Astrocyte (in vitro differentiated cells and primary cell): ENCODE data around the gene GPATCH4.

ENCODE experiments used
- EZH2 ChIP-seq: IDR thresholded peaks from 2 replicates; pipeline ENCODE4 v1.6.1; 2012; ENCODE audit warnings: mild to moderate bottlenecking, low read length, inconsistent platforms; ENCODE audit not compliant: insufficient read depth
- TF ChIP-seq, protein P1 (sequence below): IDR thresholded peaks from 2 replicates; pipeline ENCODE4 v1.5.1; 2011; ENCODE audit warnings: low read depth, mild to moderate bottlenecking, inconsistent platforms, low read length, moderate library complexity; ENCODE audit not compliant: insufficient read depth

DNA sequence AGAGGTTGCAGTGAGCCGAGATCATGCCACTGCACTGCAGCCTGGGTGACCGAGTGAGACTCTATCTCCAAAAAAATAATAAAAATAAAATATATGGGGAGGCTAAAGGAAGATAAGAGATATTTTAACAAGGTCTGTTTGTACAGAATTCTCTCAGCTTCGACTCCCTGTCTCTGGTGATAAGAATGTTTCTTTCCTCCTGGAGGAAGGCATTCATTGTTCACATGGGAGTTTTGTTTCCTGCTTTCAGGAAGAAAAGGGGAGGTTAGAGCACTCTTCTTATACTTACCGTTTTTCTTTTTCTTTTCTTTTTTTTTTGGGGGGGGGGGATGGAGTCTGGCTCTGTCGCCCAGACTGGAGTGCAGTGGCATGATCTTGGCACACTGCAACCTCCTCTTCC is 11.7 kb downstream of the GPATCH4 start:
- TF ChIP-seq, protein P1, sequence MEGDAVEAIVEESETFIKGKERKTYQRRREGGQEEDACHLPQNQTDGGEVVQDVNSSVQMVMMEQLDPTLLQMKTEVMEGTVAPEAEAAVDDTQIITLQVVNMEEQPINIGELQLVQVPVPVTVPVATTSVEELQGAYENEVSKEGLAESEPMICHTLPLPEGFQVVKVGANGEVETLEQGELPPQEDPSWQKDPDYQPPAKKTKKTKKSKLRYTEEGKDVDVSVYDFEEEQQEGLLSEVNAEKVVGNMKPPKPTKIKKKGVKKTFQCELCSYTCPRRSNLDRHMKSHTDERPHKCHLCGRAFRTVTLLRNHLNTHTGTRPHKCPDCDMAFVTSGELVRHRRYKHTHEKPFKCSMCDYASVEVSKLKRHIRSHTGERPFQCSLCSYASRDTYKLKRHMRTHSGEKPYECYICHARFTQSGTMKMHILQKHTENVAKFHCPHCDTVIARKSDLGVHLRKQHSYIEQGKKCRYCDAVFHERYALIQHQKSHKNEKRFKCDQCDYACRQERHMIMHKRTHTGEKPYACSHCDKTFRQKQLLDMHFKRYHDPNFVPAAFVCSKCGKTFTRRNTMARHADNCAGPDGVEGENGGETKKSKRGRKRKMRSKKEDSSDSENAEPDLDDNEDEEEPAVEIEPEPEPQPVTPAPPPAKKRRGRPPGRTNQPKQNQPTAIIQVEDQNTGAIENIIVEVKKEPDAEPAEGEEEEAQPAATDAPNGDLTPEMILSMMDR: no peak
- TF ChIP-seq EZH2: no peak
